GM06990 (cell line): ENCODE data around the gene ZDHHC12.

ENCODE experiments used
- DNase-seq: peaks from one replicate; pipeline ENCODE4 v3.0.0-alpha.2; 2011; ENCODE audit not compliant: insufficient read length; ENCODE audit errors: extremely low read depth
- H3K27me3 ChIP-seq: replicated peaks from 2 replicates; pipeline ENCODE4 v1.6.0; 2011; ENCODE audit warnings: low read length; ENCODE audit not compliant: control insufficient read depth, insufficient read depth
- H3K36me3 ChIP-seq: 2 replicates; pipeline ENCODE4 v1.5.1; 2011; ENCODE audit warnings: low read length; ENCODE audit not compliant: control insufficient read depth, insufficient read depth
- H3K4me3 ChIP-seq: replicated peaks from 2 replicates; pipeline ENCODE4 v1.5.1; 2011; ENCODE audit warnings: low read depth, mild to moderate bottlenecking, control low read depth, low read length
- CTCF ChIP-seq: IDR thresholded peaks from 2 replicates; pipeline ENCODE4 v1.5.1; 2011; ENCODE audit warnings: low read length, control low read depth, mild to moderate bottlenecking, inconsistent platforms; ENCODE audit not compliant: insufficient read depth, poor library complexity, severe bottlenecking

Gene ZDHHC12

GRCh38 chr9:128688501-128689292, 35.2 kb downstream of the ZDHHC12 start, which contains the start of gene SET:
SET (plus strand) TSS chr9:128689222; CDS start chr9:128689583, 361 bp downstream.
- peak; percentile 98 for DNase-seq
- TF ChIP-seq CTCF = no peak

GRCh38 chr9:128687453-128687852, 36.5 kb downstream of the ZDHHC12 start:
- no peak for DNase-seq
- no peak for TF ChIP-seq CTCF
- Histone ChIP-seq H3K27me3 (no peaks in the 10 kb centered on the region), H3K36me3 (no peaks in the 10 kb centered on the region; the same call in 1 of the 2 replicates), H3K4me3 (no peak overlapping the region)

More at GRCh38 chr9:128688501-128689292, 35.2 kb downstream of the ZDHHC12 start, which contains the start of gene SET:
- Histone ChIP-seq H3K27me3 (no peaks in the 10 kb centered on the region), H3K36me3 (peaks cover 2% of the 10 kb centered on the region; the same call in 1 of the 2 replicates), H3K4me3 (peak within 1 kb of the TSS; percentile 95)

DNA sequence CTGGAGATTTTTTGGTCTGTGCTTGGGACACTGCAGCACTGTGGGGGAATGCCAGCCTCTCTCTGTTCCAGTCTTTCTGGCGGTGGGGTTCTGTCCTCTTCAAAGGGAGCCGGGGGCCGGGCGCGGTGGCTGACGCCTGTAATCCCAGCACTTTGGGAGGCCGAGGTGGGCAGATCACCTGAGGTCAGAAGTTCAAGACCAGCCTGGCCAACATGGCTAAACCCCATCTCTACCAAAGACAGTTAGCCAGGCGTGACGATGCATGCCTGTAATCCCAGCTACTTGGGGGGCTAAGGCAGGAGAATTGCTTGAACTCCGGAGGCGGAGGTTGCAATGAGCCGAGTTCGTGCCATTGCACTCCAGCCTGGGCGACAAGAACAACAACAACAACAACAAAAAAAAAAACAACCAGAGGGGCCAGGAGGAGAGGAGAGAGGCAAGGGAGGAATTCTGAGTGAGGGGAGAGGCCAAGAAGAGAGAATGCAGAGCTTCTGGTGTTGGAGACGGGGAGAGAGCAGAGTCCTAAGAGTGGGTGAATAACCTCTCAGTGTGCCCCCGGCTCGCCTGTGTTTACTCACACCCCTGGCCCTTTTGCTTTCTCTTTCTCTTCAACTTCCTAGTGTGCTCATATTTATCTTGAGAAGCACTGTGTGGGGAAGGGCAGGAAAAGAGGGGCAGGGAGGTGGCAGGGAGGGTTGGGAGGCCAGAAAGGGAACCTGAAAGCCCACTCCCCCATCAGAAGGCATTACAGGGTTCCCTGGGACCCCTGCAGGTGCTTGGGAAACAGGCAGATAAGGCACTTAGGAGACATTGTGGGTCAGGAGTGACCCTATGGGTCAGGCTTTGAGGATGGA, 38.1 kb downstream of the ZDHHC12 start:
- no peak for TF ChIP-seq CTCF
- H3K4me3 ChIP-seq = peak overlapping the region; percentile 81
- H3K36me3 ChIP-seq = no peaks in the 10 kb centered on the region
- H3K27me3 ChIP-seq = no peaks in the 10 kb centered on the region
- DNase-seq = no peak

DNA sequence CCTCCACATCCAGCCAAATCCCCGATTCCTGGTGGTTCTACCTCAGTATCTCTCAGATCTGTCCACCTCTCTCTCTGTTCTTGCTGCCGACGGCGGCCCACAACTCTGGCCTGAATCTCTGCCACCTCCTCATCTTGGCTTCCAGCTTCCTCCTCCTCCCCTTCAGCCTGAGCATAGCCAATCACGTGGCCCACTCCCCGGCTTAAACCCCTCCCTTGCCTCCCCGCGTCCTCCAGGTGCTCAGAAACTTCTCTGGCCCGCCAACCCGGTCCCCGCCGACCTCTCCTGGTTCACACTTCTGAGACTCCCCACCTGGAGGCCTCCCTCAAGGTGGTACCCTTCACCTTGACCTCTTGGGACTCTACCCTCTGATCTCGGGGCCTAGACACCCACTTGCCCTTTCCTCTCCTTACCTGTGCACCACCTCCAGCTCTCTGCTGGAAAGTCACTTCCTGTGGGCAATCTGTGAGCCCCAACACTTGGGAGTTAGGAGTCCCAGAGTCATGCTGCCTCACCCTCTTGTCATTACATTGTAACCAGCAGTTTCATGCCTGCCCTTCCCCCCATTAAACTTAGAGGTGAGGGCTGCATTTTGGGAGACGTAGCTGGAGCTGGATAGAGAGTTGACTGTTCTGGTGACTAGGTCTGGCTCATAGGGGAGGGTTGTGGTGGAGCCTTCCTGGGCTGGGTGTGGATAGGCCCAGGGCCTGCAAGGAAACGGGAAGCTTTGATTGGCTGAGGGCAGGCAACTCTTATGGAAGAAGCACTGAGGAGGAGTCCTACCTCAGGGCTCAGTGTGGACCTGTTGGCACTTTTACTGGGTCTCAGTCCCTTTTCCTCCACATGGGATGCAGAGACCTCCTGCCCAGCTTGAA, 39.4 kb downstream of the ZDHHC12 start:
- peak; percentile 84 for DNase-seq
- Histone ChIP-seq H3K27me3 (no peaks in the 10 kb centered on the region), H3K4me3 (peak overlapping the region; percentile 81), H3K36me3 (no peaks in the 10 kb centered on the region)
- no peak for TF ChIP-seq CTCF

GRCh38 chr9:128684065-128684324, 39.9 kb downstream of the ZDHHC12 start:
- Histone ChIP-seq H3K36me3 (no peaks in the 10 kb centered on the region; the same call in 1 of the 2 replicates), H3K4me3 (peak overlapping the region; percentile 81), H3K27me3 (no peaks in the 10 kb centered on the region)
- TF ChIP-seq CTCF = no peak
- no peak for DNase-seq
